ENCODE measurements around the gene MTURN.

The MTURN gene

DNA sequence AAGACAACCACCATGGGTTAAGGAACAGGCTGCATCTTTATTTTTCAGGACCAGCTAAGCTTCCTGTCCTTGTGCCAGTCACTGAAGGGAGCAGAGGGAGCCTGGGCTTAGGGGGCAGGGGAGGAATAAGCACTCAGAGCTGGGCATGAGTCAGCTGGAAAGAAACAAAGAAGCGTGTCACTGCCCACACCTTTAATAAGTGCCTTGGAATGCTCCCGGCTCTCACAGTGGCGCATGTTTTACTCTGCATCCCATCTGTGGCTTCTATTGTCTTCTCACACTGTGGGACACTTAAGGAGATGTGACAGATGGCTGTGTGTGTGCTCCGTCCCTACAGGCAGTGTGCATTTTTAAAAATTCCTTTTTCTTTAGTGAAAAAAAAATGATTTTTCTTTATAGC lies 71.7 kb downstream of the MTURN start:
- DNase-seq (ENCODE audit: low read depth, low spot score): no peak

DNA sequence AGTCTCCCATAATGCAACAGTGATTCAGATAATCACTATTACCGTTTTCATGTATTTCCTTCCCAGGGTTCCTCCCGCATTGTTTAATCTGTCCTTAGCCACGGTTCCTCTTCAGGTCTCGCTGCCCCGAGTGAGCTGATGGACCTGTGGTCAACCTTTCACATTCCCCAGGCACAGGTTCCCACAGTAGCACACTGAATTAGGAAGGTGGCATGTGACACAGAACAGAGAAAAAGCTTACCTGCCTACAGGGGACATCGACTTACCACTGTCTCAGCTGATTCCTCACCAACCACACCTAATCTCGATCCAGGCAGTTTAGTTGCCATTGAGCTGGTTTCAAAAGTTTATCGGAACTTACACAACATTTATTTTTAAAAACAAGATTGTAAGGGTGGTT lies 72.2 kb downstream of the MTURN start:
- no peak for DNase-seq (ENCODE audit: low read depth, low spot score)

DNA sequence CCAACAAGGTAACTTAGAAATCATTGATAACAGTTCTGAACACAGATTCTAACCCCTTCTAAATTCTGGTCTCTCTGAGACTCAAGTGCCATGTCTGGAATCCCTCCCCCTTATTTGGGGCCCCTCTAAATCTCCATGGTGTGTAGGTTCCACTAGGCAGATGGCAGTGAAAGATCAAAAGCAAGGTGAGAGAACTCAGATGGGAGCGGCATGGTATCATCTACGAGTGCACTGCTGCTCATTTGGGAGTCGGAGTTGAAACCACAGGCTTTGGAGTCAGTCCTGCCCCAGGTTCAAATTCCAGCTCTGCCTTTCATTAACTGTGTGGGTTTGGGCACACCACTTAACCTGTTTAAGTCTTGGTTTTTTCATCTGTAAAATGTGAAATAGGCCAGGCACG lies 72.6 kb downstream of the MTURN start:
- no peak for DNase-seq (ENCODE audit: low read depth, low spot score)

DNA sequence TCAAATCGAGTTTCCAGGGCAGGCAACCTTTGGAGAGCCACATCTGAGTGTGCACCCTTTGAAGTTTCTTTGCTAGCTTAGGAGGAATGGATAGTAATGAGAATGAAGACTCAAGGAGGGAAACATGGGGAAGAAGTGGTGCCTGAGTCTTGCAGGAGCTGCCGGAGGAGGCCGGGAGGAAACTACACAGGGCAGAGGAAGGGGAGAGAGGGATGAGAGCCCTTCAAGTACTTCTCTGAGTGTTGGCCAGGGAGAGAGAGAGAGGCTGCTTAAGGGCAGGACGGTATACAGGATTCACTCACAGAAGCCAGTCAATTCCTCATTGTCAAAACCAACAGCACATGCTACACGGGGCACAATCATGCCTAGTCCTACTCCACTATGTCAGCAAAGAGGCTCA lies 75.2 kb downstream of the MTURN start:
- DNase-seq (ENCODE audit: low read depth, low spot score): no peak
